DOHH2 (cell line): ENCODE measurements around the gene OR52E8.

Experiments used
- H3F3A ChIP-seq: fragments of 200-600 bp; sonication (generic), shearing (Covaris generic); 2 replicates; pipeline ENCODE4 v1.6.0; 2016; ENCODE audit warnings: antibody characterized with exemption, mild to moderate bottlenecking; ENCODE audit not compliant: control insufficient read depth, insufficient read depth
- H3K27ac ChIP-seq: fragments of 200-600 bp; sonication (generic); 2 replicates; pipeline ENCODE4 v1.5.1; 2014; ENCODE audit warnings: low read depth, mild to moderate bottlenecking, low read length, moderate library complexity
- H3K27me3 ChIP-seq: fragments of 200-600 bp; sonication (generic); 2 replicates; pipeline ENCODE4 v1.6.1; 2014; ENCODE audit warnings: mild to moderate bottlenecking, low read length, mixed read lengths; ENCODE audit not compliant: control insufficient read depth
- H3K36me3 ChIP-seq: fragments of 200-600 bp; sonication (generic); 2 replicates; pipeline ENCODE4 v1.6.1; 2014; ENCODE audit warnings: mild to moderate bottlenecking, low read length, moderate library complexity, mixed read lengths; ENCODE audit not compliant: control insufficient read depth
- H3K4me1 ChIP-seq: fragments of 200-600 bp; sonication (generic); 2 replicates; pipeline ENCODE4 v1.6.1; 2014; ENCODE audit warnings: mild to moderate bottlenecking, low read length, mixed read lengths; ENCODE audit not compliant: control insufficient read depth
- H3K4me2 ChIP-seq: fragments of 200-600 bp; sonication (generic); 2 replicates; pipeline ENCODE4 v1.6.0; 2014; ENCODE audit warnings: mild to moderate bottlenecking, low read length, moderate library complexity
- H3K4me3 ChIP-seq: fragments of 200-600 bp; sonication (generic); 2 replicates; pipeline ENCODE4 v1.5.1; 2014; ENCODE audit warnings: mild to moderate bottlenecking, low read length, mixed read lengths
- H3K79me2 ChIP-seq: fragments of 200-600 bp; sonication (generic); 2 replicates; pipeline ENCODE4 v1.6.1; 2014; ENCODE audit warnings: mild to moderate bottlenecking, low read length, mixed read lengths; ENCODE audit not compliant: control insufficient read depth
- H3K9me2 ChIP-seq: fragments of 200-600 bp; sonication (generic); replicated peaks from 2 replicates; pipeline ENCODE4 v1.6.1; 2014; ENCODE audit warnings: mild to moderate bottlenecking, low read length, mixed read lengths; ENCODE audit not compliant: control insufficient read depth
- H3K9me3 ChIP-seq: fragments of 200-600 bp; sonication (generic); 2 replicates; pipeline ENCODE4 v1.6.1; 2014; ENCODE audit warnings: antibody characterized with exemption, low read length, mixed read lengths; ENCODE audit not compliant: control insufficient read depth, insufficient read depth
- H4K20me1 ChIP-seq: fragments of 200-600 bp; sonication (generic); 2 replicates; pipeline ENCODE4 v1.6.0; 2014; ENCODE audit warnings: low read depth, mild to moderate bottlenecking, antibody characterized with exemption, low read length, moderate library complexity; ENCODE audit not compliant: control insufficient read depth, insufficient read depth
- EZH2phosphoT487 ChIP-seq: fragments of 200-600 bp; sonication (generic); IDR thresholded peaks from 2 replicates; pipeline ENCODE4 v1.6.1; 2017; ENCODE audit warnings: borderline replicate concordance, mild to moderate bottlenecking, antibody characterized with exemption, low read length, moderate library complexity, mixed read lengths
- TF ChIP-seq, protein P1 (sequence below): fragments of 200-600 bp; sonication (generic); IDR thresholded peaks from one replicate; pipeline ENCODE4 v1.5.1; 2014; ENCODE audit warnings: antibody characterized with exemption, mild to moderate bottlenecking, low read depth, low read length; ENCODE audit not compliant: poor library complexity, severe bottlenecking

OR52E8 gene

DNA sequence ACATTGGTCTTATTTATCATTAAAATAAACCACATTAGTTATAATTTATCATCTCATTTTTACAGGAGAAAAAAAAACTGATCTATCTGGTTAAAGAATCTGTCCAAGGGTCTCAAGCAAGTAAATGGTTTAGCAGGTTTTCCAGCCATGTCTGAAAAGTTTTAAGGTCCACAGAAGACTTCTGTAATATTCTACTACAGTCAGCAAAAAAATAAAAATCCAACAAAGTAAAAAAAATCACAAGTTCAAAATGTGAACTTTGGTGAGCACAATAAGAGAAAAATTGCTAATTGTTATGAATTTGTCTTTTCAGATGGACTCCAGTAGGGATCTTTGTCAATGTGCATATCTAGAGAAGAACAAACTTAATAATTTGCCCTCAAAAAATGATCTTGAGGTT, 24.3 kb upstream of the OR52E8 start:
- Histone ChIP-seq H3K36me3 (no peaks in the 10 kb centered on the region), H3F3A (no peaks in the 10 kb centered on the region)

DNA sequence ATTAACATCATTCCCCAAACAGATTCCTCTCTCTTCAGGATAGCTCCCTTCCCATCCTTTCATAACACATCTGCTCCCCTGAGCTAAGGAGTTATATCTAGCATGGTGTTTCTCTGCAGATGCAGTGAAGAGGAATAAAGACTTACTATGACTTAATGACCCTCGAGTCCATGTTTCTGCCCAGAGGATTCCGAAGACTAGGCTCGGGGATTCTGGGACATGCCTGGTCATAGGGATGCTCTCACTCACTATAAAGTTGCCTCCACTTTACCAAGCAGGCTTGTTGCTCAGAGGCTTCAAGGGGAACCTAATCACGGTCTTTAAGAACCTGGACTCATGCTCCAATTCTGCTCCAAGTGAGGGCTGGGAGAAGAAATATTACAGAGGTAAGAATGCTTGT, 22.8 kb upstream of the OR52E8 start, which contains the start of gene OR52E4:
OR52E4 (plus strand) TSS at position 301 of the 400 bp plus-strand sequence. CDS start 3,664 bp downstream, outside the sequence.
- no peaks in the 10 kb centered on the region for H3K27me3 ChIP-seq
- TF ChIP-seq, protein P1, sequence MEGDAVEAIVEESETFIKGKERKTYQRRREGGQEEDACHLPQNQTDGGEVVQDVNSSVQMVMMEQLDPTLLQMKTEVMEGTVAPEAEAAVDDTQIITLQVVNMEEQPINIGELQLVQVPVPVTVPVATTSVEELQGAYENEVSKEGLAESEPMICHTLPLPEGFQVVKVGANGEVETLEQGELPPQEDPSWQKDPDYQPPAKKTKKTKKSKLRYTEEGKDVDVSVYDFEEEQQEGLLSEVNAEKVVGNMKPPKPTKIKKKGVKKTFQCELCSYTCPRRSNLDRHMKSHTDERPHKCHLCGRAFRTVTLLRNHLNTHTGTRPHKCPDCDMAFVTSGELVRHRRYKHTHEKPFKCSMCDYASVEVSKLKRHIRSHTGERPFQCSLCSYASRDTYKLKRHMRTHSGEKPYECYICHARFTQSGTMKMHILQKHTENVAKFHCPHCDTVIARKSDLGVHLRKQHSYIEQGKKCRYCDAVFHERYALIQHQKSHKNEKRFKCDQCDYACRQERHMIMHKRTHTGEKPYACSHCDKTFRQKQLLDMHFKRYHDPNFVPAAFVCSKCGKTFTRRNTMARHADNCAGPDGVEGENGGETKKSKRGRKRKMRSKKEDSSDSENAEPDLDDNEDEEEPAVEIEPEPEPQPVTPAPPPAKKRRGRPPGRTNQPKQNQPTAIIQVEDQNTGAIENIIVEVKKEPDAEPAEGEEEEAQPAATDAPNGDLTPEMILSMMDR = no peak
- no peak for TF ChIP-seq EZH2phosphoT487
- no peak within 1 kb of the TSS for H3K4me3 ChIP-seq
- no peaks in the 10 kb centered on the region for H3K9me3 ChIP-seq
- no peak within 1 kb of the TSS for H3K27ac ChIP-seq
- no peak within 1 kb of the TSS for H3K4me2 ChIP-seq
- no peaks in the 10 kb centered on the region for H3K4me1 ChIP-seq
- no peaks in the 10 kb centered on the region for H3F3A ChIP-seq
- H4K20me1 ChIP-seq = no peaks in the 10 kb centered on the region
- H3K9me2 ChIP-seq = no peaks in the 10 kb centered on the region
- H3K79me2 ChIP-seq = no peaks in the 10 kb centered on the region
- no peaks in the 10 kb centered on the region for H3K36me3 ChIP-seq

More for the DNA sequence above, 24.3 kb upstream of the OR52E8 start:
- no peaks in the 10 kb centered on the region for H3K79me2 ChIP-seq
- H3K27ac ChIP-seq = no peak overlapping the region
- no peaks in the 10 kb centered on the region for H3K4me1 ChIP-seq
- H3K9me3 ChIP-seq = no peaks in the 10 kb centered on the region
- H3K4me2 ChIP-seq = no peak overlapping the region
- H3K27me3 ChIP-seq = no peaks in the 10 kb centered on the region
- H3K4me3 ChIP-seq = no peak overlapping the region
- no peaks in the 10 kb centered on the region for H4K20me1 ChIP-seq
- no peaks in the 10 kb centered on the region for H3K9me2 ChIP-seq
- TF ChIP-seq, protein P1 = no peak
- TF ChIP-seq EZH2phosphoT487 = no peak

DNA sequence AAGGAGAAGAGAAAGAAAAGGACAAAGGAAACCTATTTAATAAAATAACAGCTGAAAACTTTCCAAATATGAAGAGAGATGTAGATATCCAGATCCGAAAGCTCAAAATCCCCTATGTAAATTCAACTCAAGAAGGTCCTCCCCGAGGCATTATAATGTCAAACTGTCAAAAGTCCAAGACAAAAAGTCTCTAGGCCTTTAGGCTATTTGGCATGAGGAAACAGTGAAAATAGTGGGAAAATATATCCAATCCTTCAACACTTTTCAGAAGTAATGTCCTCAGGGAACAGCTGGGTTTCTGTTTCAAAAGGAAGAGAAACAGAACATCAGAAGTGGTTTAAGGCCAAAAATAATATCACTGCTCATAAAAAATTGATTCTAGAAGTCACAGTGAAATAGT, 21.1 kb upstream of the OR52E8 start:
- H3K4me1 ChIP-seq = no peaks in the 10 kb centered on the region
- H3K27ac ChIP-seq = no peak overlapping the region
- no peaks in the 10 kb centered on the region for H3K27me3 ChIP-seq
- TF ChIP-seq, protein P1 = no peak
- TF ChIP-seq EZH2phosphoT487 = no peak
- no peaks in the 10 kb centered on the region for H3K9me2 ChIP-seq
- no peak overlapping the region for H3K4me2 ChIP-seq
- H4K20me1 ChIP-seq = no peaks in the 10 kb centered on the region
- H3K9me3 ChIP-seq = no peaks in the 10 kb centered on the region
- no peaks in the 10 kb centered on the region for H3K36me3 ChIP-seq
- no peaks in the 10 kb centered on the region for H3F3A ChIP-seq
- H3K4me3 ChIP-seq = no peak overlapping the region
- H3K79me2 ChIP-seq = no peaks in the 10 kb centered on the region

DNA sequence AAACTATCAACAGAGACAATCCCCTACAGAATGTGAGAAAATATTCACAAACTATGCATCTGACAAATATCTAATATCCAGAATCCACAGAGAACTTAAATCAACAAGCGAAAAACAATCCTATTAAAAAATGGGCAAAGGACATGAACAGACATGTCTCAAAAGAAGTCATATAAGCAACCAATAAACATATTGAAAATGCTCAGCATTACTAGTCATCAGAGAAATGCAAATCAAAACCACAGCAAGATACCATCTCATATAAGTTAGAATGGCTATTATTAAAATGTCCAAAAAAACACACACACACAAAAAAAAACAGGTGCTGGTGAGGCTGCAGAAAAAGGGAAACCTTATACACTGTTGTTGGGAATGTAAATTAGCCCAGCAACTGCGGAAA, 8.3 kb upstream of the OR52E8 start:
- TF ChIP-seq, protein P1 = no peak
- TF ChIP-seq EZH2phosphoT487 = no peak

More for the DNA sequence above, 8.3 kb upstream of the OR52E8 start:
- H3K4me2 ChIP-seq = no peak overlapping the region
- no peaks in the 10 kb centered on the region for H3K4me1 ChIP-seq
- no peaks in the 10 kb centered on the region for H3K36me3 ChIP-seq
- no peak overlapping the region for H3K4me3 ChIP-seq
- no peaks in the 10 kb centered on the region for H4K20me1 ChIP-seq
- H3K79me2 ChIP-seq = no peaks in the 10 kb centered on the region
- H3K9me2 ChIP-seq = no peaks in the 10 kb centered on the region
- no peaks in the 10 kb centered on the region for H3K27me3 ChIP-seq
- no peak overlapping the region for H3K27ac ChIP-seq
- H3K9me3 ChIP-seq = no peaks in the 10 kb centered on the region
- no peaks in the 10 kb centered on the region for H3F3A ChIP-seq
